Nephron progenitor cell (in vitro differentiated cells): ENCODE results near the gene WEE2.

Experiments
- DNase-seq: peaks from one replicate; pipeline ENCODE4 v3.0.0; 2021
- H3K27ac Mint-ChIP-seq: 2 replicates; pipeline ENCODE4 v1.8.0; 2021; ENCODE audit warnings: mild to moderate bottlenecking, moderate library complexity, mixed read lengths
- H3K27me3 Mint-ChIP-seq: 2 replicates; pipeline ENCODE4 v1.8.0; 2021; ENCODE audit warnings: mild to moderate bottlenecking, low read depth, mixed read lengths; ENCODE audit not compliant: poor library complexity
- H3K36me3 Mint-ChIP-seq: 2 replicates; pipeline ENCODE4 v1.8.0; 2021; ENCODE audit warnings: low read depth, mixed read lengths
- H3K4me1 Mint-ChIP-seq: 2 replicates; pipeline ENCODE4 v1.8.0; 2021; ENCODE audit warnings: mixed read lengths
- H3K4me3 Mint-ChIP-seq: 2 replicates; pipeline ENCODE4 v1.8.0; 2021; ENCODE audit warnings: mild to moderate bottlenecking, moderate library complexity, mixed read lengths
- H3K9me3 Mint-ChIP-seq: 2 replicates; pipeline ENCODE4 v1.8.0; 2021; ENCODE audit warnings: mild to moderate bottlenecking, moderate library complexity, mixed read lengths
- CTCF ChIP-seq: fragments of 200-600 bp; sonication (generic); IDR thresholded peaks from 2 replicates; pipeline ENCODE4 v1.5.0; 2021; ENCODE audit warnings: antibody characterized with exemption

The WEE2 gene

GRCh38 chr7:141731476-141732149, 23.5 kb downstream of the WEE2 start:
- Mint-ChIP-seq H3K4me1 (no peaks in the 10 kb centered on the region), H3K27ac (no peak overlapping the region)

GRCh38 chr7:141737118-141737835, 29.1 kb downstream of the WEE2 start:
- Mint-ChIP-seq H3K4me3 (peak overlapping the region; percentile 96), H3K4me1 (peaks cover 27% of the 10 kb centered on the region), H3K27ac (peak overlapping the region; percentile 98), H3K36me3 (peaks cover 17% of the 10 kb centered on the region), H3K27me3 (peaks cover 4% of the 10 kb centered on the region), H3K9me3 (no peaks in the 10 kb centered on the region)
- DNase-seq, result no peak
- no peak for TF ChIP-seq CTCF

More at GRCh38 chr7:141731476-141732149, 23.5 kb downstream of the WEE2 start:
- no peak for TF ChIP-seq CTCF
- no peak overlapping the region for H3K4me3 Mint-ChIP-seq
- DNase-seq, result no peak
- H3K27me3 Mint-ChIP-seq, result peaks cover 18% of the 10 kb centered on the region
- no peaks in the 10 kb centered on the region for H3K36me3 Mint-ChIP-seq
- H3K9me3 Mint-ChIP-seq, result no peaks in the 10 kb centered on the region

DNA sequence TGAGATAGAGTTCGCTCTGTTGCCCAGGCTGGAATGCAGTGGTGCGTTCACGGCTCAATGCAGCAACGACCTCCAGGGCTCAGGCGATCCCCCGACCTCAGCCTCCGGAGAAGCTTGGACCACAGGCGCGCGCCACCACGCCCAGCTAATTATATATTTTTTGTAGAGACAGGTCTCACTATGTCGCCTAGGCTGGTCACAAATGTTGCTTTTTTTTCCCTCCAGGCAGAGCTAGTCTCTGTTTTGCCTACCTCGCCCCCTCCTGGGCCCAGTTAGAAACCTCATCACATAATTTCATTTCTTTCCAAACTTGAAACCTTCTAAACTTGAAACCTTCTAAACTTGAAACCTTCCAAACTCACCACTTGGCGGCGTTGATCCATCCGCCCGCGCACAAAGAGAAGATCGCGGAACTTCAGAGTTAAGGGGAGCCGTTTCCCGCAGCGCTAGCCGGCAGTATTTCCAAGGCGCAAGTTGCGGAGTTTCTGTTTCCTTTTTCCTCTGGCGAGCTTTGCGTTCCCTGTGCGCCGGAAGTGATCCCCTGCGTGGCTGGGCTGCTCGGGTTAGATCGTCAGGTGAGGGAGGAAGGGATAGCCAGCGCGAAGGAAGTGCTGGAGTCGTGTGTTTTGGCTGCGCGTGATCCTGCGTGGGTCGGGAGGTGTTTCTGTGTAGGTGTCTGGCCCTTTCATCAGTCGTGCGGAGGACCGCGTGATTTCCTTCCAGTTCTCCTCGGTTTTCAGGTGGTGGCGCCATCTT, 29.9 kb downstream of the WEE2 start, which contains the start of gene SSBP1:
Gene SSBP1 (plus strand): TSS at position 523 of the 756 bp plus-strand sequence. CDS start 809 bp downstream, outside the sequence.
- TF ChIP-seq CTCF, result peak; percentile 64

GRCh38 chr7:141738592-141739013, 30.4 kb downstream of the WEE2 start:
- DNase-seq, result no peak
- H3K36me3 Mint-ChIP-seq, result peaks cover 29% of the 10 kb centered on the region
- H3K9me3 Mint-ChIP-seq, result no peaks in the 10 kb centered on the region
- peak overlapping the region; percentile 98 for H3K27ac Mint-ChIP-seq
- TF ChIP-seq CTCF, result no peak
- peaks cover 27% of the 10 kb centered on the region for H3K4me1 Mint-ChIP-seq
- peaks cover 4% of the 10 kb centered on the region for H3K27me3 Mint-ChIP-seq
- H3K4me3 Mint-ChIP-seq, result peak overlapping the region; percentile 96

More for the DNA sequence above, 29.9 kb downstream of the WEE2 start, which contains the start of gene SSBP1:
- Mint-ChIP-seq H3K4me1 (peaks cover 27% of the 10 kb centered on the region), H3K4me3 (peak within 1 kb of the TSS; percentile 96), H3K27ac (peak within 1 kb of the TSS; percentile 98), H3K27me3 (peaks cover 4% of the 10 kb centered on the region), H3K36me3 (peaks cover 23% of the 10 kb centered on the region), H3K9me3 (no peaks in the 10 kb centered on the region)
- DNase-seq, result peak; percentile 82

DNA sequence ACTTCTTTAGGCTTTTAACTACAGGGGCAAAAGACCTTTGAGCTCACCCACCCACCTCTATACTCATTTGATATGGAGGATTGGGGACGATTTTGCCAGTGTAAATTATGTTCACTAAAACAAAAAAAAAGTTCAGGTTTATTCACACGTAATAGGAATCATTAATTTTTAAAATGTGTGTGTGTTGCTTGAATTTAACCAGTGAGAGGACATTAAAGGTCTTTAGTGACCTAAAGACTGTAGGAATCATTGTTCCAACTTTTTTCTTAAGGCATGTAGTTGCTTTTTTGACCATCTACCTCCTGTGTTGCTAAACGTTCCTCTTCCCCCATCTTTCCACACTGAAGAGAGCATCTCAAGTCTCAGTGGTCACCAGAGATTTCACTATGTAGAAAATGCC, 31.1 kb downstream of the WEE2 start:
- peak overlapping the region; percentile 96 for H3K4me3 Mint-ChIP-seq
- DNase-seq, result no peak
- H3K36me3 Mint-ChIP-seq, result peaks cover 35% of the 10 kb centered on the region
- no peak overlapping the region for H3K27ac Mint-ChIP-seq
- no peaks in the 10 kb centered on the region for H3K27me3 Mint-ChIP-seq
- peaks cover 27% of the 10 kb centered on the region for H3K4me1 Mint-ChIP-seq
- no peak for TF ChIP-seq CTCF
- no peaks in the 10 kb centered on the region for H3K9me3 Mint-ChIP-seq
